ENCODE results near the gene RTN3.
"Not testable (repeated sequence)": the region's sequence is repeated elsewhere in the genome, so short reads cannot be mapped to it uniquely, and the experiment has no call there.

RTN3 gene

DNA sequence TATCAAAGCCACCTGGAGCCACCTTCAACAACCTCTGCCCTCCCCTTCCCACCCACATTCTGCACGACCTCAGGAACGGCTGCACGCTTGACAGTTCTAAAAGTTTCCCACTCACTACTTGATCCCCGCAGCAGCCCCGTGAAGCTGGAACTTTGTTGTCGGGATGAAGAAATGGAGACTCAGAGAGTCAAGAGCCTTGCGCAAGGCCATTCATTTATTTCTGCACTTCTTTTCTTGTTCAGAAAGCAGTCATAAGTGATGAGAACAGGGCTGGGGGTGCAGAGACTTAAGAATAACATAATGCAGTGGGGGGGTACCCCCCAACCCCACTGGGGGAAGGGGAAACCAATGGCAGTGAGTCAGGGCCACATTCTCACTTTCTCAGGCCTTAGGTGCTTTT, 89.5 kb downstream of the RTN3 start:
- no peak overlapping the region for H3K4me3 ChIP-seq (ENCODE audit: low read depth in 1 of 2, low read length in 2 of 2)
- no peak overlapping the region for H3K27ac ChIP-seq (ENCODE audit: low read length)
- H3K27me3 ChIP-seq (ENCODE audit: low read depth, low read length): no peaks in the 10 kb centered on the region
- no peaks in the 10 kb centered on the region for H3K9me3 ChIP-seq (ENCODE audit: control insufficient read depth in 1 of 2, low read length in 2 of 2)
- peaks cover 6 to 28% of the 10 kb centered on the region in 2 donors for H3K4me1 ChIP-seq (ENCODE audit: control insufficient read depth in 1 of 2, insufficient read depth in 2 of 2, low read length in 2 of 2)
- no peaks in the 10 kb centered on the region for H3K36me3 ChIP-seq (ENCODE audit: control insufficient read depth in 1 of 2, insufficient read depth in 2 of 2, low read length in 2 of 2)

DNA sequence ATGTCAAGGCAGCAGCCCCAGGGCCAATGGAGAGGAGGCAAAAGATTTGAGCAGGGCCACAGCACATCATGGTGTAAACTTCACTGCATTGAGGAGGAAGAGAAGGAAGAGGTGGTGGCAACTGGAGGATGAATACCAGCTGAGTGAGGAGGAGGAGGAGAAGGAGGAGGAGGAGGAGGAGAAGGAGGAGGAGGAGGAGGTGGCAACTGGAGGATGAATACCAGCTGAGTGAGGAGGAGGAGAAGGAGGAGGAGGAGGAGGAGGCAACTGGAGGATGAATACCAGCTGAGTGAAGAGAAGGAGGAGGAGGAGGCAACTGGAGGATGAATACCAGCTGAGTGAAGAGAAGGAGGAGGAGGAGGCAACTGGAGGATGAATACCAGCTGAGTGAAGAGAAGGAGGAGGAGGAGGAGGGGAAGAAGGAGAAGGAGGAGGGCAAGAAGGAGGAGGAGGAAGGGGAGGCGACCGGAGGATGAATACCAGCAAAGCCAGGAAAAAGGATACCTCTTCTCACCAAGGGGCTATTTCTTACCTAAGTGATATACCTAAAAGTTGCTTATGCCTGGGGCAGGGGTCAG, 90.5 kb downstream of the RTN3 start:
- not testable (repeated sequence) for H3K27me3 ChIP-seq (ENCODE audit: low read depth, low read length); H3K36me3 ChIP-seq (ENCODE audit: control insufficient read depth in 1 of 2, insufficient read depth in 2 of 2, low read length in 2 of 2); H3K4me3 ChIP-seq (ENCODE audit: low read depth in 1 of 2, low read length in 2 of 2); H3K27ac ChIP-seq (ENCODE audit: low read length); H3K9me3 ChIP-seq (ENCODE audit: control insufficient read depth in 1 of 2, low read length in 2 of 2)
- peaks cover 5 to 18% of the 10 kb centered on the region in 2 donors for H3K4me1 ChIP-seq (ENCODE audit: control insufficient read depth in 1 of 2, insufficient read depth in 2 of 2, low read length in 2 of 2)

DNA sequence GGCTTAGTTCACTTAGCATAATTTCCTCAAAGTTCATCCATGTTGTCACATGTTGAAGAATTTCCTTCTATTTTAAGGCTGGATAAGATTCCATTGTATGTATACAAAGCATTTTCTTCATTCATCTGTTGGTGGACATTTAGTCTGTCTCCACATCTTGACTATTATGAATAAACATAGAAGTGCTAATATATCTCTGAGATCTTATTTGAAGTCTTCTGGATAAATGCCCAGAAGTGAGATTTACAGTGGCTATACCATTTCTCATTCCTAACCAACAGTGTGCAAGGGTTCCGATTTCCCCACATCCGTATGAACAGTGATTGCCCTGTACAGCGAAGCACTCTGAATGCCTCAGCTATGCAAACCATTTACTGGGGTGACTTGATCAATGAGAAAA, 93.9 kb downstream of the RTN3 start:
- Histone ChIP-seq H3K27me3 (ENCODE audit: low read depth, low read length) (no peaks in the 10 kb centered on the region), H3K27ac (ENCODE audit: low read length) (no peak overlapping the region), H3K9me3 (ENCODE audit: control insufficient read depth in 1 of 2, low read length in 2 of 2) (no peaks in the 10 kb centered on the region), H3K4me3 (ENCODE audit: low read depth in 1 of 2, low read length in 2 of 2) (no peak overlapping the region), H3K36me3 (ENCODE audit: control insufficient read depth in 1 of 2, insufficient read depth in 2 of 2, low read length in 2 of 2) (no peaks in the 10 kb centered on the region), H3K4me1 (ENCODE audit: control insufficient read depth in 1 of 2, insufficient read depth in 2 of 2, low read length in 2 of 2) (peaks cover 0 to 2% of the 10 kb centered on the region in 2 donors)

DNA sequence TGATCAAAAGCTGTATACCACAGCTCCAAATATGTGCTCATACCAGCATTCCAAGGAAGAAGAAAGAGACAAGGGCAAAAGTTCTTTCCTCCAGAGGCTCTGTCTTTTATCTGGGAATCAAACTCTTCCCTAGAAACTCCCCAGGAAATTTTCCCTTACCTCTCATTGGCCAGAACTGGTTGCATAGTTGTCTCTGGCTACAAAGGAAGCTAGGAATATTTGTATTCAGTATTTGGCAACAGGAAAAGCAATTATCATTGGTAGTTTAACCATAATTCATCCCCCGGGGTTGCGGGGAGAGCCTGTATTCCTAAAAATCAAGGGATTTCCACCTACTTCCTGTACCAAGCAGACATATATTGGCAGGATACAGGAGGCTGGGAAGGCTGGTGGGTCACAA, 97.7 kb downstream of the RTN3 start:
- no peaks in the 10 kb centered on the region for H3K27me3 ChIP-seq (ENCODE audit: low read depth, low read length)
- H3K36me3 ChIP-seq (ENCODE audit: control insufficient read depth in 1 of 2, insufficient read depth in 2 of 2, low read length in 2 of 2): no peaks in the 10 kb centered on the region
- H3K9me3 ChIP-seq (ENCODE audit: control insufficient read depth in 1 of 2, low read length in 2 of 2): no peaks in the 10 kb centered on the region
- no peaks in the 10 kb centered on the region for H3K4me1 ChIP-seq (ENCODE audit: control insufficient read depth in 1 of 2, insufficient read depth in 2 of 2, low read length in 2 of 2)
- H3K27ac ChIP-seq (ENCODE audit: low read length): no peak overlapping the region
- H3K4me3 ChIP-seq (ENCODE audit: low read depth in 1 of 2, low read length in 2 of 2): no peak overlapping the region

DNA sequence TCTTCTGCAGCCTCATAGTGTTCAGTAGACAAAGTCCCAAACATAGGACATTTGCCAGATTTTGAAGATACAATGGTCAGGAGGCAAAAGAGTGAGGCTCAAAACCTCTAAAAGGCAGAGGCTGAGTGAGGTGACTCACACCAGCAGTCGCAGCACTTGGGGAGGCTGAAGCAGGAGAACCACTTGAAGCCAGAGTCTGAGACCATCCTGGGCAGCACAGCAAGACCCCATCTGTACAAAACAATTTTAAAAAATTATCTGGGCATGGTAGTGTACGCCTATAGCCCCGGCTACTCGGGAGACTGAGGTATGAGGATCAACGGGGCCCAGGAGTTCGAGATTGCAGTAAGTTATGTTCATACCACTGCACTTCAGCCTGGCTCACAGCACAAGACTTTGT, 101.4 kb downstream of the RTN3 start:
- Histone ChIP-seq H3K27me3 (ENCODE audit: low read depth, low read length) (no peaks in the 10 kb centered on the region), H3K27ac (ENCODE audit: low read length) (no peak overlapping the region), H3K9me3 (ENCODE audit: control insufficient read depth in 1 of 2, low read length in 2 of 2) (no peaks in the 10 kb centered on the region), H3K36me3 (ENCODE audit: control insufficient read depth in 1 of 2, insufficient read depth in 2 of 2, low read length in 2 of 2) (no peaks in the 10 kb centered on the region), H3K4me3 (ENCODE audit: low read depth in 1 of 2, low read length in 2 of 2) (no peak overlapping the region), H3K4me1 (ENCODE audit: control insufficient read depth in 1 of 2, insufficient read depth in 2 of 2, low read length in 2 of 2) (no peaks in the 10 kb centered on the region)

DNA sequence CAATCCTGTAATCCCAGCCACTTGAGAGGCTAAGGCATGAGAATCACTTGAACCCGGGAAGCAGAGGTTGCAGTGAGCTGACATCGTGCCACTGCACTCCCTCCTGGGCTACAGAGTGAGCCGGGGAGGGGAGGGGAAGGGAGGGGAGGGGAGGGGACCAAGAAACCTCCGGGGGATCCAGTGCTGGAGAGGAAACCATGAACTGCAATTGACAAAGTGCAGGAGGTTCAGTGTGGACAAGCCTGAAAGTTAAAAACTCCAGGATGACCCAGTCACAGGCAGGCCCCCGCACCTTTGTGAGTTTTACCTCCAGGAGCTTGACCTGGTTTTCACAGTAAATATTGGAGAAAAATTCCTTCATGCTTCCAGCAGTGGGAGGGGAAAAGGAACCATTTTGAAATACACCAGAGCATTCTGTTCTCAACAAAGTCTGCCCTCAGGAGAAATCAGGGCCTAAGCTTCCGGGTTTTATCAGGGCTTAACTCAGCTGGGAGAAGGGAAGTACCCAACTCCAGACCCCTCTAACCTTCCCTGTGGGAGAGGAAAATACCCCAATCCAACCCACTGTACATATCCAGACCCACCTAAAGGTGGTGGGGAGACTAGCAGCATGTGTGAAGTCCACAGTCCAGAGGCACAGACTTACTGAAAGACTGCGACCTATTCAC, 102.8 kb downstream of the RTN3 start:
- Histone ChIP-seq H3K36me3 (ENCODE audit: control insufficient read depth in 1 of 2, insufficient read depth in 2 of 2, low read length in 2 of 2) (no peaks in the 10 kb centered on the region), H3K4me3 (ENCODE audit: low read depth in 1 of 2, low read length in 2 of 2) (no peak overlapping the region), H3K9me3 (ENCODE audit: control insufficient read depth in 1 of 2, low read length in 2 of 2) (no peaks in the 10 kb centered on the region), H3K27ac (ENCODE audit: low read length) (no peak overlapping the region), H3K27me3 (ENCODE audit: low read depth, low read length) (no peaks in the 10 kb centered on the region), H3K4me1 (ENCODE audit: control insufficient read depth in 1 of 2, insufficient read depth in 2 of 2, low read length in 2 of 2) (no peaks in the 10 kb centered on the region)

DNA sequence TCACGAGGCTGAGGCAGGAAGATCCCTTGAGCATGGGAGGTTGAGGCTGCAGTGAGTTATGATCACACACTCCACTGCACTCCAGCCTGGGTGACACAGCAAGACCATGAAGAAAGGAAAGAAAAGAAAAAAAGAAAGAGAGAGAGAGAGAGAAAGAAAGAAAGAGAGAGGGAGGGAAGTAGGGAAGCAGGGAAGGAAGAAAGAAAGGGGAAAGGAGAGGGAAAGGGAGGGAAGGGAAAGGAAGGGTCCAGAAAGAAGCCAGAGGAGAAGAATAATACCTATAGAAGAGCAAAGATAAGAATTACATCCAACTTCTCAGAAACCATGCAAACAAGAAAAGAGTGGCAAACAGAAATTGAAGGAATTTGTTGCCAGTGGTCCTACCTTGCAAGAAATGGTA, 104.5 kb downstream of the RTN3 start:
- Histone ChIP-seq H3K9me3 (ENCODE audit: control insufficient read depth in 1 of 2, low read length in 2 of 2) (peaks cover 0 to 3% of the 10 kb centered on the region in 2 donors), H3K4me3 (ENCODE audit: low read depth in 1 of 2, low read length in 2 of 2) (no peak overlapping the region), H3K27me3 (ENCODE audit: low read depth, low read length) (no peaks in the 10 kb centered on the region), H3K4me1 (ENCODE audit: control insufficient read depth in 1 of 2, insufficient read depth in 2 of 2, low read length in 2 of 2) (no peaks in the 10 kb centered on the region), H3K27ac (ENCODE audit: low read length) (no peak overlapping the region), H3K36me3 (ENCODE audit: control insufficient read depth in 1 of 2, insufficient read depth in 2 of 2, low read length in 2 of 2) (no peaks in the 10 kb centered on the region)

DNA sequence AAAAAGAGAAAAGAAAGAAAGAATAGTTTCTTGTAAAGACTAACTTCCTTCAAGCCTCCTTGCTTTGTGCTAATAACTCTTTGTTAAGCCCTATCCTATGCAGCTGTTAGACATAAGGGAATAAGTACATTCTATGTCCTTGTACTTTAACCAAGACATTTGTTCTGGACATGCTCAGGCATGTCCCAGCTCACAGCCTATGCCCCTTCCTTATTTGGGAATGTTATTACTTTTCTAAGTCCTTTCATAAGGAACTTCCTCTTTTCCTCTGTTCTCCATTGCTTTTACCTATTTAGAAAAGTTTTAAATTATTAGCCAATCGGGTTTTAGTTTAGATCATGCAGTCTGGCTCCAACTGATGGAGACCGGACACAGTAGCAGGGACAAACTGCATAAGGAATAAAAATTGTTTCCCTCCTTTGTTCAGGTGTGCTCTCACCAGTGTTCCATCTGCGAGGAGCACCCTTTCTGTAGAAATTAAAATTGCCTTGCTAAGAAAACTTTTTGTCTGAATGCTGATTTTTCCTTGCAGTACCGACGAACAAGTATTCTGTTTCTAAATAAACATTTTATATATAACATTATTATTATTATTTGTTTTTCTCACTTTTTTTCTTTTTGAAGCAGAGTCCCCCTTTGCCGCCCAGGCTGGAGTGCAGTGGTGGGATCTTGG, 110.3 kb downstream of the RTN3 start:
- Histone ChIP-seq H3K4me1 (ENCODE audit: control insufficient read depth in 1 of 2, insufficient read depth in 2 of 2, low read length in 2 of 2) (no peaks in the 10 kb centered on the region), H3K27me3 (ENCODE audit: low read depth, low read length) (no peaks in the 10 kb centered on the region), H3K36me3 (ENCODE audit: control insufficient read depth in 1 of 2, insufficient read depth in 2 of 2, low read length in 2 of 2) (no peaks in the 10 kb centered on the region), H3K27ac (ENCODE audit: low read length) (no peak overlapping the region), H3K4me3 (ENCODE audit: low read depth in 1 of 2, low read length in 2 of 2) (no peak overlapping the region), H3K9me3 (ENCODE audit: control insufficient read depth in 1 of 2, low read length in 2 of 2) (peaks cover 0 to 16% of the 10 kb centered on the region in 2 donors)

DNA sequence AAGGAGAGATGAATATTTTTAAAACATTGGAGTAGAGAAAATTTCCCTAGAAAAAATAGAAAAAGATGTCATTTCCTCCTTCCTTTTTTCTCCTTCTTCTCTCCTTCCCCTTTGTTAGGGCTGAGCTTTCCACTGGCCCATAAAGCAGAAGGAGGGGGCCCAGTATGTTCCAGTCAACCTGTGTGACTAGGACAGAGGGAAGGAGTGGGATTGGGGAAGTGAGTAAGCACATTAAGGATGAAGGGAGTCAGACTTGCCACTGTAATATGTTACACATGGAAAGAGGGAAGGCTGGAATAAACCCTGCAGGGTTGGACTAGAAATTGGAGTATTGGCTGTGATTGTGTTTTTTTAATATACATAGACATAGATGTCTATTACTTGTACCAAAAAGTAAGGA, 111.9 kb downstream of the RTN3 start:
- H3K4me1 ChIP-seq (ENCODE audit: control insufficient read depth in 1 of 2, insufficient read depth in 2 of 2, low read length in 2 of 2): no peaks in the 10 kb centered on the region
- H3K9me3 ChIP-seq (ENCODE audit: control insufficient read depth in 1 of 2, low read length in 2 of 2): peaks cover 0 to 16% of the 10 kb centered on the region in 2 donors
- H3K27me3 ChIP-seq (ENCODE audit: low read depth, low read length): no peaks in the 10 kb centered on the region
- no peak overlapping the region for H3K27ac ChIP-seq (ENCODE audit: low read length)
- H3K36me3 ChIP-seq (ENCODE audit: control insufficient read depth in 1 of 2, insufficient read depth in 2 of 2, low read length in 2 of 2): no peaks in the 10 kb centered on the region
- H3K4me3 ChIP-seq (ENCODE audit: low read depth in 1 of 2, low read length in 2 of 2): no peak overlapping the region

DNA sequence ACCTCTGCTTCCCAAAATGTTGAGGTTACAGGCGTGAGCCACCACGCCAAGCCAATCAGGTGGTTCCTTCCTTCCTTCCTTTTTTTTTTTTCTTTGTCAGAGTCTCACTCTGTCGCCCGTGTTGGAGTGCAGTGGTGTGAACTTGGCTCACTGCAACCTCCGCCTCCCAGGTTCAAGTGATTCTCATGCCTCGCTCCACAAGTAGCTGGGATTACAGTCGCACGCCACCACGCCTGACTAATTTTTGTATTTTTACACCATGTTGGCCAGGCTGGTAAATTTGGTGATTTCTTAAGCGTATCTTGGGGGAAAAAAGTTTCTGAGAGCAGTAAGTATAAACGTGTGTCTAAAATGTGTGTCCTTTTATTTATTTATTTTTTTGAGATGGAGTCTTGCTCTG, 113.8 kb downstream of the RTN3 start:
- Histone ChIP-seq H3K27me3 (ENCODE audit: low read depth, low read length) (no peaks in the 10 kb centered on the region), H3K4me3 (ENCODE audit: low read depth in 1 of 2, low read length in 2 of 2) (no peak overlapping the region), H3K4me1 (ENCODE audit: control insufficient read depth in 1 of 2, insufficient read depth in 2 of 2, low read length in 2 of 2) (no peaks in the 10 kb centered on the region), H3K9me3 (ENCODE audit: control insufficient read depth in 1 of 2, low read length in 2 of 2) (peaks cover 0 to 16% of the 10 kb centered on the region in 2 donors), H3K36me3 (ENCODE audit: control insufficient read depth in 1 of 2, insufficient read depth in 2 of 2, low read length in 2 of 2) (no peaks in the 10 kb centered on the region), H3K27ac (ENCODE audit: low read length) (no peak overlapping the region)

DNA sequence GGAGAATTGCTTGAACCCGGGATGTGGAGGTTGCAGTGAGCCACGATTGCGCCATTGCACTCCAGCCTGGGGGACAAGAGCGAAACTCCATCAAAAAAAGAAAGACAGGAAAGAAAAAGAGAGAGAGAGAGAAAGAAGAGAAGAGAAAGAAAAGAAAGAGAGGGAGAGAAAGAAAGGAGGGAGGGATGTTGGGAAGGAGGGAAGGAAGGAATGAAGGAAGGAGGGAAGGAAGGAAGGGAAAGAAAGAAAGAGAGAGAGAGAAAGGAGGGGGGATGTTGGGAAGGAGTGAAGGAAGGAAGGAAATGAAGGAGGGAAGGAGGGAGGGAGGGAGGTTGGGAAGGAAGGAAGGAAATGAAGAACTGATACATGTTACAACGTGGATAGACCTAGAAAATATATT, 119.6 kb downstream of the RTN3 start:
- Histone ChIP-seq H3K27me3 (ENCODE audit: low read depth, low read length) (no peaks in the 10 kb centered on the region), H3K9me3 (ENCODE audit: control insufficient read depth in 1 of 2, low read length in 2 of 2) (no peaks in the 10 kb centered on the region), H3K4me1 (ENCODE audit: control insufficient read depth in 1 of 2, insufficient read depth in 2 of 2, low read length in 2 of 2) (no peaks in the 10 kb centered on the region), H3K4me3 (ENCODE audit: low read depth in 1 of 2, low read length in 2 of 2) (no peak overlapping the region), H3K27ac (ENCODE audit: low read length) (no peak overlapping the region), H3K36me3 (ENCODE audit: control insufficient read depth in 1 of 2, insufficient read depth in 2 of 2, low read length in 2 of 2) (no peaks in the 10 kb centered on the region)

Measured in muscle layer of duodenum (tissue), 2 donors.